ENCODE data around the gene MTMR2. TPM values are rescaled to one million over a fixed set of nuclear protein-coding genes. Genes with fewer than 3 reads are reported as not detected.

The MTMR2 gene
- total RNA-seq (26.4 and 36.6 TPM in 2 replicates), polyA plus RNA-seq (20.6 and 22.9 TPM in 2 replicates)

GRCh38 chr11:95923728-95924413, at the start of gene MTMR2:
MTMR2 (minus strand) TSS chr11:95924107; CDS start chr11:95923954, 153 bp downstream.
- peak; percentile 88 for DNase-seq (ENCODE audit: low spot score)
- peak within 1 kb of the TSS; percentile 82 for H3K4me3 ChIP-seq
- H3K9me2 ChIP-seq (replicated peaks; ENCODE audit: insufficient read depth): no peaks in the 10 kb centered on the region
- H3K27me3 ChIP-seq: no peaks in the 10 kb centered on the region
- WGBS (ENCODE audit: low lambda C conversion rate, missing lambda C conversion rate): under 1% methylated on average over 49 of the region's 49 CpGs
- no peaks in the 10 kb centered on the region for H4K20me1 ChIP-seq (ENCODE audit: insufficient read depth, poor library complexity, severe bottlenecking)
- H3K9me3 ChIP-seq (ENCODE audit: low read depth): no peaks in the 10 kb centered on the region
- H3K27ac ChIP-seq: peak within 1 kb of the TSS; percentile 99
- H3K79me2 ChIP-seq: peaks cover 50% of the 10 kb centered on the region
- H3K4me1 ChIP-seq (ENCODE audit: insufficient read depth): peaks cover 3% of the 10 kb centered on the region
- H2AFZ ChIP-seq: peak within 1 kb of the TSS; percentile 79
- TF ChIP-seq EZH2phosphoT487 (IDR thresholded peaks at IDR 0.05; ENCODE audit: low read depth, severe bottlenecking, unreplicated experiment) (no peak), EZH2 (IDR thresholded peaks at IDR 0.05; ENCODE audit: borderline replicate concordance) (no peak), CTCF (IDR thresholded peaks at IDR 0.05; ENCODE audit: poor library complexity) (no peak)
- H3K36me3 ChIP-seq (replicated peaks; ENCODE audit: insufficient read depth, low read depth): no peaks in the 10 kb centered on the region
- peak within 1 kb of the TSS; percentile 74 for H3K4me2 ChIP-seq

DNA sequence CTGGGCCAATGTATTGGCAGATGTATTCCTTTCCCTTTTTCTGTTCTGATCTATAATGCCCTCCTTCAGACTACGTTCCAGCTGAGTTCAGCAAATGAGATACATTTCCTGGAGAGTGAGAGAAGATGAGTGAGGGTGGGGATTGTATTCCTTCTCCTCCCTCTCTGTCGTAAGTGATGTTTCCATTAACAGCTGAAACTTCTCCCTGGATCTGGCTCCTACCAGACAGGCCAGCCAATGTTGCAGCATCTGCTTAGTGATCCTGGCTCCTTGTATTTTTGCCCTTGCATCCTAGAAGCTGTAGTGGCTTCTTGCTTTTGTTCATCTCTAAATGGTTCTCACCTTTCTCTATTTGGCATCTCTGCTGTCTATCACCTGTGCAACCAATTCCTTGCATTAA, 48.2 kb upstream of the MTMR2 start:
- no peak overlapping the region for H3K4me2 ChIP-seq
- H3K27ac ChIP-seq: no peak overlapping the region
- DNase-seq (ENCODE audit: low spot score): no peak
- no peaks in the 10 kb centered on the region for H3K36me3 ChIP-seq (replicated peaks; ENCODE audit: insufficient read depth, low read depth)
- TF ChIP-seq EZH2phosphoT487 (IDR thresholded peaks at IDR 0.05; ENCODE audit: low read depth, severe bottlenecking, unreplicated experiment) (no peak), CTCF (IDR thresholded peaks at IDR 0.05; ENCODE audit: poor library complexity) (no peak), EZH2 (IDR thresholded peaks at IDR 0.05; ENCODE audit: borderline replicate concordance) (no peak)
- 68% methylated on average over 2 of the region's 2 CpGs for WGBS (ENCODE audit: low lambda C conversion rate, missing lambda C conversion rate)
- H3K79me2 ChIP-seq: no peaks in the 10 kb centered on the region
- H3K9me3 ChIP-seq (ENCODE audit: low read depth): no peaks in the 10 kb centered on the region
- no peaks in the 10 kb centered on the region for H3K4me1 ChIP-seq (ENCODE audit: insufficient read depth)
- no peak overlapping the region for H3K4me3 ChIP-seq
- no peak overlapping the region for H2AFZ ChIP-seq
- H3K27me3 ChIP-seq: no peaks in the 10 kb centered on the region
- H4K20me1 ChIP-seq (ENCODE audit: insufficient read depth, poor library complexity, severe bottlenecking): no peaks in the 10 kb centered on the region
- H3K9me2 ChIP-seq (replicated peaks; ENCODE audit: insufficient read depth): no peaks in the 10 kb centered on the region

DNA sequence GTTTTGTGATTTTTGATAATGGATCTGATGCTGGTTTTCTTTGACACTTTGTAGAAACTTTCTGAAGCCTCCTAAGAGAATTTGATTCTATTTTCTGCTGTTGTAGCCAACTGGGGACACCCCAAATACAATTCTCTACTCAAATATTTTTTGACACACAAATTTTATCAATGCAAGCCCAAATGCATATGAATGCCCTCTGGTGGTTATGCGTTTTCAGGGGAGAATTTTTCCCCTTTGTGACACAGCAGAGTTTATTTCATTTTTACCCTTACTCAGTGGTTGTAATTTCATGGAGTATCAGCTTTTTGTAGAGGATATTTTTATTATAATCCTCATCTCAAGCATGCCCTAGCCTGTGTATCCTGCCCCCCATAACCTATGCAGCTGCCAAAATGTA, 44.7 kb upstream of the MTMR2 start:
- no peak for DNase-seq (ENCODE audit: low spot score)
- no peak overlapping the region for H3K4me2 ChIP-seq
- no peaks in the 10 kb centered on the region for H3K79me2 ChIP-seq
- H3K27ac ChIP-seq: no peak overlapping the region
- no peak for TF ChIP-seq EZH2phosphoT487 (IDR thresholded peaks at IDR 0.05; ENCODE audit: low read depth, severe bottlenecking, unreplicated experiment)
- TF ChIP-seq EZH2 (IDR thresholded peaks at IDR 0.05; ENCODE audit: borderline replicate concordance): no peak
- no peak for TF ChIP-seq CTCF (IDR thresholded peaks at IDR 0.05; ENCODE audit: poor library complexity)
- H3K36me3 ChIP-seq (replicated peaks; ENCODE audit: insufficient read depth, low read depth): no peaks in the 10 kb centered on the region
- H3K4me3 ChIP-seq: no peak overlapping the region
- no peaks in the 10 kb centered on the region for H3K27me3 ChIP-seq
- H4K20me1 ChIP-seq (ENCODE audit: insufficient read depth, poor library complexity, severe bottlenecking): no peaks in the 10 kb centered on the region
- H3K9me2 ChIP-seq (replicated peaks; ENCODE audit: insufficient read depth): no peaks in the 10 kb centered on the region
- no peaks in the 10 kb centered on the region for H3K4me1 ChIP-seq (ENCODE audit: insufficient read depth)
- 89% methylated on average over 1 of the region's 1 CpG for WGBS (ENCODE audit: low lambda C conversion rate, missing lambda C conversion rate)
- no peak overlapping the region for H2AFZ ChIP-seq
- no peaks in the 10 kb centered on the region for H3K9me3 ChIP-seq (ENCODE audit: low read depth)

Data from hepatocyte (in vitro differentiated cells).